Type B pancreatic cell (in vitro differentiated cells): ENCODE measurements around the gene ARPC2. TPM values are rescaled to one million over a fixed set of nuclear protein-coding genes. Genes with fewer than 3 reads are reported as not detected.

ENCODE experiments used
- DNase-seq: peaks from one replicate; pipeline ENCODE4 v3.0.0; 2021; ENCODE audit warnings: mixed read lengths; ENCODE audit not compliant: unreplicated experiment; ENCODE audit errors: extremely low spot score
- H3K27ac Mint-ChIP-seq: 2 replicates; pipeline ENCODE4 v1.8.0; 2021; ENCODE audit warnings: mild to moderate bottlenecking, mixed read lengths
- H3K27me3 Mint-ChIP-seq: 2 replicates; pipeline ENCODE4 v1.8.0; 2021; ENCODE audit warnings: mixed read lengths
- H3K36me3 Mint-ChIP-seq: 2 replicates; pipeline ENCODE4 v1.8.0; 2021; ENCODE audit warnings: mixed read lengths
- H3K4me1 Mint-ChIP-seq: one replicate; pipeline ENCODE4 v1.8.0; 2021; ENCODE audit warnings: mixed read lengths; ENCODE audit not compliant: unreplicated experiment
- H3K4me3 Mint-ChIP-seq: 2 replicates; pipeline ENCODE4 v1.8.0; 2021; ENCODE audit warnings: mild to moderate bottlenecking, mixed read lengths
- H3K9me3 Mint-ChIP-seq: 2 replicates; pipeline ENCODE4 v1.8.0; 2021; ENCODE audit warnings: mixed read lengths
- CTCF ChIP-seq: fragments of 200-600 bp; sonication (generic); conservative IDR thresholded peaks from 2 replicates; pipeline ENCODE4 v1.5.0; 2021; ENCODE audit warnings: antibody characterized with exemption, mild to moderate bottlenecking
- total RNA-seq: library from RNA; stranded (reverse); gene quantifications from 2 replicates; pipeline ENCODE4 v1.2.1, GENCODE V29; 2021; ENCODE audit warnings: low replicate concordance

ARPC2 gene
- total RNA-seq, 1 donor from 2014 or later, result 211 TPM

GRCh38 chr2:218260742-218261422, 43.9 kb downstream of the ARPC2 start, which contains the start of gene GPBAR1:
Gene GPBAR1, plus strand, starts transcription at chr2:218261015. Its CDS starts 1,710 bp downstream, at chr2:218262725.
- no peaks in the 10 kb centered on the region for H3K27me3 Mint-ChIP-seq
- H3K4me3 Mint-ChIP-seq, result no peak within 1 kb of the TSS
- H3K36me3 Mint-ChIP-seq, result peaks cover 6% of the 10 kb centered on the region
- no peak for DNase-seq
- H3K9me3 Mint-ChIP-seq, result no peaks in the 10 kb centered on the region
- H3K27ac Mint-ChIP-seq, result peak within 1 kb of the TSS; percentile 72
- no peak for TF ChIP-seq CTCF
- peaks cover 33% of the 10 kb centered on the region for H3K4me1 Mint-ChIP-seq

- Mint-ChIP-seq H3K4me1 (peaks cover 33% of the 10 kb centered on the region), H3K4me3 (no peak overlapping the region), H3K9me3 (no peaks in the 10 kb centered on the region), H3K27ac (peak overlapping the region; percentile 72), H3K36me3 (peaks cover 9% of the 10 kb centered on the region), H3K27me3 (no peaks in the 10 kb centered on the region)
- no peak for TF ChIP-seq CTCF
- no peak for DNase-seq
Observed at GRCh38 chr2:218261423-218262236, 44.6 kb downstream of the ARPC2 start.

GRCh38 chr2:218262237-218262600, 45.2 kb downstream of the ARPC2 start:
- H3K9me3 Mint-ChIP-seq, result no peaks in the 10 kb centered on the region
- no peak for TF ChIP-seq CTCF
- H3K27me3 Mint-ChIP-seq, result no peaks in the 10 kb centered on the region
- peaks cover 34% of the 10 kb centered on the region for H3K4me1 Mint-ChIP-seq
- H3K36me3 Mint-ChIP-seq, result peaks cover 11% of the 10 kb centered on the region
- no peak overlapping the region for H3K27ac Mint-ChIP-seq
- DNase-seq, result no peak
- no peak overlapping the region for H3K4me3 Mint-ChIP-seq

GRCh38 chr2:218262631-218263586, 45.9 kb downstream of the ARPC2 start:
- H3K27me3 Mint-ChIP-seq, result no peaks in the 10 kb centered on the region
- peaks cover 15% of the 10 kb centered on the region for H3K36me3 Mint-ChIP-seq
- peaks cover 40% of the 10 kb centered on the region for H3K4me1 Mint-ChIP-seq
- DNase-seq, result no peak
- H3K27ac Mint-ChIP-seq, result no peak overlapping the region
- no peak overlapping the region for H3K4me3 Mint-ChIP-seq
- H3K9me3 Mint-ChIP-seq, result no peaks in the 10 kb centered on the region
- no peak for TF ChIP-seq CTCF
